ENCODE results near the gene PFKFB1.

- TF ChIP-seq, protein P1, sequence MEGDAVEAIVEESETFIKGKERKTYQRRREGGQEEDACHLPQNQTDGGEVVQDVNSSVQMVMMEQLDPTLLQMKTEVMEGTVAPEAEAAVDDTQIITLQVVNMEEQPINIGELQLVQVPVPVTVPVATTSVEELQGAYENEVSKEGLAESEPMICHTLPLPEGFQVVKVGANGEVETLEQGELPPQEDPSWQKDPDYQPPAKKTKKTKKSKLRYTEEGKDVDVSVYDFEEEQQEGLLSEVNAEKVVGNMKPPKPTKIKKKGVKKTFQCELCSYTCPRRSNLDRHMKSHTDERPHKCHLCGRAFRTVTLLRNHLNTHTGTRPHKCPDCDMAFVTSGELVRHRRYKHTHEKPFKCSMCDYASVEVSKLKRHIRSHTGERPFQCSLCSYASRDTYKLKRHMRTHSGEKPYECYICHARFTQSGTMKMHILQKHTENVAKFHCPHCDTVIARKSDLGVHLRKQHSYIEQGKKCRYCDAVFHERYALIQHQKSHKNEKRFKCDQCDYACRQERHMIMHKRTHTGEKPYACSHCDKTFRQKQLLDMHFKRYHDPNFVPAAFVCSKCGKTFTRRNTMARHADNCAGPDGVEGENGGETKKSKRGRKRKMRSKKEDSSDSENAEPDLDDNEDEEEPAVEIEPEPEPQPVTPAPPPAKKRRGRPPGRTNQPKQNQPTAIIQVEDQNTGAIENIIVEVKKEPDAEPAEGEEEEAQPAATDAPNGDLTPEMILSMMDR (IDR thresholded peaks at IDR 0.05), result no peak
- TF ChIP-seq POLR2AphosphoS5 (IDR thresholded peaks at IDR 0.05; ENCODE audit: low read depth, low read length) (peak; percentile 92), TCF7L2 (IDR thresholded peaks at IDR 0.05; ENCODE audit: low read depth, low read length) (0 out of 2 replicates have a peak, but pooled peaks have one; percentile 34), REST (IDR thresholded peaks at IDR 0.05; ENCODE audit: insufficient read depth in 1 of 2, low read depth in 2 of 2, low read length in 1 of 2) (no peak), SIN3A (IDR thresholded peaks at IDR 0.05; ENCODE audit: borderline replicate concordance, insufficient read depth, low read depth, low read length) (peak; percentile 41; the same call in 1 of the 2 replicates)
These were observed 6.0 kb upstream of the PFKFB1 start, which contains the start of gene APEX2 for GRCh38 chrX:54999717-55000598.

Data from Panc1 (cell line).